Amygdala (tissue), 56 donors: ENCODE data around the gene CLRN3.
A peak's percentile ranks its signal among the peaks of the same experiment; 100 is the strongest.

ENCODE experiments used
- DNase-seq, 56 donors: peaks; one replicate each; lab custom pipeline; 2025; lab: John Stamatoyannopoulos, UW

The CLRN3 gene

GRCh38 chr10:127851661-127852194 lies 41.0 kb downstream of the CLRN3 start:
- DNase-seq, result no peak

- DNase-seq, result no peak
Observed at GRCh38 chr10:127850944-127851343, 41.8 kb downstream of the CLRN3 start.

GRCh38 chr10:127849921-127850320 lies 42.8 kb downstream of the CLRN3 start:
- DNase-seq, result peak in 1 of 56 donors; percentile 5

GRCh38 chr10:127849224-127849623 lies 43.5 kb downstream of the CLRN3 start:
- no peak for DNase-seq

GRCh38 chr10:127848226-127848625 lies 44.5 kb downstream of the CLRN3 start:
- no peak for DNase-seq

- no peak for DNase-seq
Observed at GRCh38 chr10:127845756-127846155, 47.0 kb downstream of the CLRN3 start.

- no peak for DNase-seq
Observed at GRCh38 chr10:127840884-127841283, 51.9 kb downstream of the CLRN3 start.

- DNase-seq, result peak in 1 of 56 donors; percentile 1
Observed at GRCh38 chr10:127836966-127837365, 55.8 kb downstream of the CLRN3 start.

GRCh38 chr10:127836176-127836575 lies 56.6 kb downstream of the CLRN3 start:
- DNase-seq, result no peak

- DNase-seq, result no peak
Observed at GRCh38 chr10:127834791-127835190, 58.0 kb downstream of the CLRN3 start.

- DNase-seq, result no peak
Observed at GRCh38 chr10:127834221-127834620, 58.5 kb downstream of the CLRN3 start.

- DNase-seq, result no peak
Observed at GRCh38 chr10:127833804-127834203, 58.9 kb downstream of the CLRN3 start.

- DNase-seq, result no peak
Observed at GRCh38 chr10:127832501-127832900, 60.2 kb downstream of the CLRN3 start.

GRCh38 chr10:127830414-127830813 lies 62.3 kb downstream of the CLRN3 start:
- DNase-seq, result no peak
